H1 (cell line): ENCODE data around the gene CENPA. TPM values are rescaled to one million over a fixed set of nuclear protein-coding genes. Genes with fewer than 3 reads are reported as not detected.
A peak's percentile ranks its signal among the peaks of the same experiment; 100 is the strongest.

Experiments used
- ASH2L ChIP-seq: fragments of 200-600, 300-600 bp; sonication (generic); IDR thresholded peaks from one replicate; pipeline ENCODE4 v1.7.1; 2017; ENCODE audit warnings: low read length
- BCL11A ChIP-seq, 2 experiments: IDR thresholded peaks; one replicate each; pipeline ENCODE4 v1.6.1; 2011; ENCODE audit warnings: low read depth in 2 of 2, low read length in 2 of 2, mild to moderate bottlenecking in 2 of 2
- CBX5 ChIP-seq: fragments of 300-800, 300-1000 bp; sonication (generic); IDR thresholded peaks from 2 replicates; pipeline ENCODE4 v1.7.1; 2016; ENCODE audit warnings: antibody characterized with exemption, low read length, low read depth
- CREB1 ChIP-seq: IDR thresholded peaks from 2 replicates; pipeline ENCODE4 v1.6.1; 2012; ENCODE audit warnings: inconsistent platforms
- CTCF ChIP-seq, 3 experiments: IDR thresholded peaks; 1 replicate in 2 of 3; 2 replicates in 1 of 3; pipeline versions ENCODE4 v1.5.1 to v1.6.1; 2011; ENCODE audit warnings: low read length in 3 of 3, mild to moderate bottlenecking in 3 of 3, inconsistent platforms in 2 of 3, low read depth in 1 of 3, moderate library complexity in 1 of 3; ENCODE audit not compliant: insufficient read depth in 1 of 3; ENCODE audit errors: control extremely low read depth in 1 of 3
- EGR1 ChIP-seq: IDR thresholded peaks from 2 replicates; pipeline ENCODE4 v1.6.1; 2011; ENCODE audit warnings: low read depth, low read length, borderline replicate concordance
- HDAC2 ChIP-seq, 2 experiments: fragments of 300-600 bp in 1 of 2; sonication (generic) in 1 of 2; IDR thresholded peaks; 2 replicates each; pipeline ENCODE4 v1.6.1; 2011 to 2012; ENCODE audit warnings: low read depth in 2 of 2, low read length in 2 of 2, mild to moderate bottlenecking in 2 of 2, moderate library complexity in 2 of 2, borderline replicate concordance in 1 of 2, inconsistent platforms in 1 of 2
- HDAC6 ChIP-seq: IDR thresholded peaks from one replicate; pipeline ENCODE4 v1.7.1; 2012; ENCODE audit warnings: low read depth, mild to moderate bottlenecking, inconsistent platforms, low read length, moderate library complexity
- MAFK ChIP-seq: IDR thresholded peaks from 2 replicates; pipeline ENCODE4 v1.6.1; 2012; ENCODE audit warnings: low read depth, mild to moderate bottlenecking, improper control_type of control experiment, low read length
- NRF1 ChIP-seq: IDR thresholded peaks from 2 replicates; pipeline ENCODE4 v1.6.1; 2011; ENCODE audit warnings: mild to moderate bottlenecking, low read depth, low read length, improper control_type of control experiment
- PHF8 ChIP-seq: fragments of 200-600 bp; sonication (generic); conservative IDR thresholded peaks from 2 replicates; pipeline ENCODE4 v1.7.1; 2012; ENCODE audit warnings: low read depth, mild to moderate bottlenecking, inconsistent platforms, low read length, moderate library complexity
- POLR2AphosphoS5 ChIP-seq: IDR thresholded peaks from 2 replicates; pipeline ENCODE4 v1.6.1; 2011; ENCODE audit warnings: low read depth, low read length
- RNF2 ChIP-seq: fragments of 200-900, 300-1000 bp; sonication (generic); IDR thresholded peaks from 2 replicates; pipeline ENCODE4 v1.7.1; 2016; ENCODE audit warnings: borderline replicate concordance, low read depth, mild to moderate bottlenecking, antibody characterized with exemption, low read length; ENCODE audit not compliant: poor library complexity, severe bottlenecking; ENCODE audit errors: missing control alignments
- RXRA ChIP-seq: IDR thresholded peaks from 2 replicates; pipeline ENCODE4 v1.6.1; 2011; ENCODE audit warnings: low read depth, mild to moderate bottlenecking, low read length, moderate library complexity; ENCODE audit not compliant: insufficient read depth
- SIN3A ChIP-seq, 2 experiments: IDR thresholded peaks in 1 of 2; conservative IDR thresholded peaks in 1 of 2; 2 replicates each; pipeline ENCODE4 v1.6.1; 2011 to 2012; ENCODE audit warnings: low read length in 2 of 2, improper control_type of control experiment in 1 of 2, low read depth in 1 of 2, mild to moderate bottlenecking in 1 of 2
- TCF12 ChIP-seq: IDR thresholded peaks from 2 replicates; pipeline ENCODE4 v1.6.1; 2011; ENCODE audit warnings: low read depth, mild to moderate bottlenecking, low read length
- polyA plus RNA-seq, 7 experiments: library from polyadenylated mRNA; depleted of rRNA in 3 of 7; stranded (reverse) in 5 of 7; unstranded in 2 of 7; fragments of >200 nt in 5 of 7; fragments of 200-250 nt in 2 of 7; gene quantifications; 1 replicate in 5 of 7; 2 replicates in 1 of 7; 4 replicates in 1 of 7; pipeline versions ENCODE4 v1.2.1 to v1.2.3, GENCODE V29; 2011 to 2013; ENCODE audit warnings: missing spikeins in 2 of 7, mixed read lengths in 2 of 7
- total RNA-seq: library from RNA; stranded (reverse); fragmentation: NEBNext Ultra II Directional; extraction: Animal tissue kit (Norgen Biotek cat#: 25700); gene quantifications from 2 replicates; pipeline ENCODE4 v1.2.1, GENCODE V29; 2021
- TF ChIP-seq, protein P1 (sequence below): IDR thresholded peaks from 2 replicates; pipeline ENCODE4 v1.6.1; 2012; ENCODE audit warnings: inconsistent platforms
- TF ChIP-seq, protein P2 (sequence below): IDR thresholded peaks from 2 replicates; pipeline ENCODE4 v1.6.1; 2012; ENCODE audit warnings: low read length, inconsistent platforms

CENPA gene
- total and polyA plus RNA-seq, 2 of the 8 experiments (the other 6 are each of a cell fraction or from before 2014, with no cell fraction given) = 19.4 to 30.9 TPM

DNA sequence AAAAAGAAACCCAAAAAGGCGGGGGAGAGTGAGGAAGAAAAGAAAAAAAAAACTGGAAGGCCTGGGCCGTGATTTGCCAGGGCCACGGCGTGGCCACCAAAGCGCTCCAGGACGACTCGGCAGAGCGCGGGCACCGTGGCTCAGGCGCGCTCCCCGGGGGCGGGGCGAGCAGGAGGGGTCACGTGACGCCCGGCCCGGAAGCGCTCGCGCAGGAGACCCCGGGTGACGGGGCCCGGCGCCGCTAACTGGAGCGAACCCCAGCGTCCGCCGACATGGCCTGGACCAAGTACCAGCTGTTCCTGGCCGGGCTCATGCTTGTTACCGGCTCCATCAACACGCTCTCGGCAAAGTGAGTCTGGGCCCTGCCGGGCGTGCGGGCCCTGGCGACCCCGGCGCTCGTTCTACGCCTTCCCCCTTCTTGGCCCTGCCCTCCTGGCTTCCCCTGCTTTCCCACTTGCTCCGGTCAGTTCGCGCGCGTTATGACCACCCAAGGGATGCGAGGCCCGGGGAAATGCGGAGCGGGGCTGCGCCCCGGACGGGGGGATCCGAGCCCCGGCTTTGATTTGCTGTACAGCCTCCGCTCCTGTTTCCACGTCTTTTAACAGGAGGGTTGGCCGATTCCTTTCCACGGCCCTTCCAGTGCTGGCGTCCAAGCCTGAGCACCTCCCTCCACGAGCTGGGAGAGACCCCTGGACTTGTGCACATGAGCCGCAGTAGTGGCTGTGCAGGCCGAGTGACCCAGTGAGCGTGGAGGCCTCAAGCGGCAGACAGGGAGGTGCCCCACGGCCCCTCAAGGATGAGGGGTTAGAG is 21.6 kb upstream of the CENPA start, which contains the start of gene SLC35F6 (continued):
- TF ChIP-seq HDAC2 (IDR thresholded peaks at IDR 0.05; ENCODE audit: borderline replicate concordance in 1 of 2, low read depth in 2 of 2, low read length in 2 of 2) = 0 out of 4 replicates have a peak, but pooled peaks of 1 of the 2 experiments have one; percentile 21
- no peak for TF ChIP-seq ASH2L
- no peak for TF ChIP-seq RXRA
- 0 out of 2 replicates have a peak, but pooled peaks have one; percentile 27 for TF ChIP-seq EGR1
- TF ChIP-seq CREB1 = 0 out of 2 replicates have a peak, but pooled peaks have one; percentile 37
- 0 out of 2 replicates have a peak, but pooled peaks have one; percentile 6 for TF ChIP-seq NRF1
- peak; percentile 79 for TF ChIP-seq PHF8
- no peak for TF ChIP-seq TCF12
- no peak for TF ChIP-seq MAFK
- TF ChIP-seq RNF2 = no peak
- no peak for TF ChIP-seq BCL11A (IDR thresholded peaks at IDR 0.05; ENCODE audit: low read depth in 2 of 2, low read length in 2 of 2)
- TF ChIP-seq POLR2AphosphoS5 = peak; percentile 67
- TF ChIP-seq, protein P1, sequence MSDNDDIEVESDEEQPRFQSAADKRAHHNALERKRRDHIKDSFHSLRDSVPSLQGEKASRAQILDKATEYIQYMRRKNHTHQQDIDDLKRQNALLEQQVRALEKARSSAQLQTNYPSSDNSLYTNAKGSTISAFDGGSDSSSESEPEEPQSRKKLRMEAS = peak; percentile 53; the same call in 1 of the 2 replicates
- peak in 1 of 2 experiments; percentile 76; a peak in 2 of 4 replicates for TF ChIP-seq SIN3A (conservative IDR thresholded peaks at IDR 0.05 in 1 of 2, IDR thresholded peaks at IDR 0.05 in 1 of 2; ENCODE audit: low read depth in 1 of 2, low read length in 2 of 2)
- no peak for TF ChIP-seq CTCF (IDR thresholded peaks at IDR 0.05; ENCODE audit: control extremely low read depth in 1 of 3, insufficient read depth in 1 of 3, low read depth in 1 of 3, low read length in 3 of 3)
- no peak for TF ChIP-seq HDAC6
- TF ChIP-seq CBX5 = no peak
- TF ChIP-seq, protein P2, sequence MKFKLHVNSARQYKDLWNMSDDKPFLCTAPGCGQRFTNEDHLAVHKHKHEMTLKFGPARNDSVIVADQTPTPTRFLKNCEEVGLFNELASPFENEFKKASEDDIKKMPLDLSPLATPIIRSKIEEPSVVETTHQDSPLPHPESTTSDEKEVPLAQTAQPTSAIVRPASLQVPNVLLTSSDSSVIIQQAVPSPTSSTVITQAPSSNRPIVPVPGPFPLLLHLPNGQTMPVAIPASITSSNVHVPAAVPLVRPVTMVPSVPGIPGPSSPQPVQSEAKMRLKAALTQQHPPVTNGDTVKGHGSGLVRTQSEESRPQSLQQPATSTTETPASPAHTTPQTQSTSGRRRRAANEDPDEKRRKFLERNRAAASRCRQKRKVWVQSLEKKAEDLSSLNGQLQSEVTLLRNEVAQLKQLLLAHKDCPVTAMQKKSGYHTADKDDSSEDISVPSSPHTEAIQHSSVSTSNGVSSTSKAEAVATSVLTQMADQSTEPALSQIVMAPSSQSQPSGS = no peak
